ENCODE results near the gene CBLB.
A peak's percentile ranks its signal among the peaks of the same experiment; 100 is the strongest.

Gene CBLB

DNA sequence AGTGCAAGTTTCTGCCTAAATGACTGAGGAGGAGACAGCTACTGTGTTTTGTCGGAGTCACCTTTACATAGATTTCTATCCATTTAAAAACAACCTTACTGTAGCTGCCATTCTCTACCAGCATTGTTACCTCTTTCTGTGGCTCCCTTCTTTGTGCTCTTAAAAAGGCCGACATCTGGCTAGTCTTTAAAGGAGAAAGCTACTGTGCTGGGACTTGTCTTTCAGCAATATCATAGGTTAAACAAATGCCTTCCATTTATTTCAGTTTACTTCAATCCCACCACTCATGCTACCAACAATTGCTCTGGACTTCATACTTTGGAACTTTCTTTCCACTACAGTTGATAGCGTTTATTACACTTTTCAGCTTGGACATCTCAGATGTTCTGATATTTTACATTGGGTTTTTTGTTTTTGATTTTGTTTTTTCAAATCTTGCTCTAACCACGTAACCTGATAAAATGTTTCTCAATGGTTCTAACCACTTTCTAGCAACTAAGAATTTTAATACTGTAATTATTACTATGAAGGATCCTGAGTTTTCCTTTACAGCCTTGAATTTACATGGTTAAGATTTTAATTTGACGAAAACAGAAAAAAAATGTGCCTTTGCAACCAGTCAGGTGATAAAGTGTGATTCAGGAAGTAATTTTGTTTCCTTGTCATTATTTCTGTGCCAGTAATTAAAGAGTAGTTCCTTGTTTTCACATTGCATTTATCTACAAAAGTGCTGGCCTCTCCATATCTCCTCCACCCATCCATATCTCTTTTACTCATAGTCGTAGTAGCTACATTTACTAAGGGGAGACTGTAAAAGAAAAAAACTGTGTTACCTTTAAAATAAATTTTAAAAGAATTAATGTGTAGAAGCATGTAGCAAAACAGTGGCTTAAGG, 1.3 kb upstream of the CBLB start:
- DNase-seq: no peak

DNA sequence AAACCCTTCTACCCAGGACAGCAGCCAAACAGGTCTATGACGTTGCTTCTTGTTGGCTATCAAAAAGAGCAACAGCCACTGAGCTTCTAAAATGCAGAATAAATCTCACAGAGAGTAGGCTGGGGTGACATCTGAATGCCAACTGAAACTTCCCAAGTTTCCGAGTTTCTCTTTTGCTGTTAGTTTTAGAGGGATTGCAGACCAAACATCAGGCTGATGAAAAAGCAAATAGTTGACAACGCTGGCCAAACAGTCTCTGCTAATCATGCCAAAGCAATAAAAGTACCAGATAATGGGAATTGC, 670 bp upstream of the CBLB start:
- DNase-seq: no peak

DNA sequence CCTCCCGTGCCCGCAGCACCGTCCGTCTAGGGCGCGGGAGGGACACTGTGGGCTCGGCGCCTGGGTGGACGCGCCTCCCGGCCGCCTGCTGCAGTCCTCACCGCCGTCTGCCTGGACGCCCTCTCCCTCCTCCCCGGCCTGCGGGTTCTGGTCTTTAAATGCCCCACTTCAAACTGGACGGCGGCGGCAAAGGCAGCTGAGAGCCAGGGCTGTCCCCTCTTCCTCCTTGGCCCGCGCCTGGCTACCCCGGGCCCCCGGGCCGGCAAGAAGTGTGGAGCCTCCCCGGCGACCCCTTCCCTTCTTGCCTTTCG, 426 bp downstream of the CBLB start:
- DNase-seq: peak in 1 of 2 experiments; percentile 27

DNA sequence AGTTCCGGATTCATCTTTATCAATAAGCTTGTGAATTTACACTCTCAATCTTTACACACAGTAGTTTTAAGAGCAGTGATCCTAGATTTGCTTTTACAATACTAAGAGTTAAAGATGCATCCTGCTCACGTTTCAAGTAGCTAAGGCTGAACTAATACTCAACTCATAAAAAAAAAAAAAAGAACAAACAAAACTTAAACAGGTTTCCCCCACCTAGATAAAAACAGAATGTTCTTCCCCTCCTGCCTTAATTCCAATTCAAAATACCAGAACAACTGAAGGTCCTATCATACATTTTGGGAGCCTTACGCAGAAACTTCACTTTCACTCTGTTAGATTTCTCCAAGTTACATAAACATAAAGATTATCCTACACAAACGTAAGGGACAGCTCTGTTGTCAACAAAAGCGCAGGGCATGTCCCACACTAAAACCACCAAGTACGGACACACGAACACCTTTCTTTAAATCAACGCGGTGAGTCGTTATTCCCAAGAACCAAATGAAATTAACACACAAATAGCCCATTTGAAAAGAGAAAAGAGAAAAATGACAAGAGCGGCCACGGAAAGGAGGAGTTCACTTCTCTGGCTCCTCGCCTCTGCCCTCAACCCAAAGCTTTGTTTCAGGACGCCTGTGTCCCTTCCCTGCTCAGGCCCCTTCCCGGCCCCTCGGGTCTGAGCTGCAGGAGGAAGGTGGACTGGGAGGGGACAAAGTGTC, 941 bp downstream of the CBLB start:
- DNase-seq: peak in 1 of 2 experiments; percentile 3

DNA sequence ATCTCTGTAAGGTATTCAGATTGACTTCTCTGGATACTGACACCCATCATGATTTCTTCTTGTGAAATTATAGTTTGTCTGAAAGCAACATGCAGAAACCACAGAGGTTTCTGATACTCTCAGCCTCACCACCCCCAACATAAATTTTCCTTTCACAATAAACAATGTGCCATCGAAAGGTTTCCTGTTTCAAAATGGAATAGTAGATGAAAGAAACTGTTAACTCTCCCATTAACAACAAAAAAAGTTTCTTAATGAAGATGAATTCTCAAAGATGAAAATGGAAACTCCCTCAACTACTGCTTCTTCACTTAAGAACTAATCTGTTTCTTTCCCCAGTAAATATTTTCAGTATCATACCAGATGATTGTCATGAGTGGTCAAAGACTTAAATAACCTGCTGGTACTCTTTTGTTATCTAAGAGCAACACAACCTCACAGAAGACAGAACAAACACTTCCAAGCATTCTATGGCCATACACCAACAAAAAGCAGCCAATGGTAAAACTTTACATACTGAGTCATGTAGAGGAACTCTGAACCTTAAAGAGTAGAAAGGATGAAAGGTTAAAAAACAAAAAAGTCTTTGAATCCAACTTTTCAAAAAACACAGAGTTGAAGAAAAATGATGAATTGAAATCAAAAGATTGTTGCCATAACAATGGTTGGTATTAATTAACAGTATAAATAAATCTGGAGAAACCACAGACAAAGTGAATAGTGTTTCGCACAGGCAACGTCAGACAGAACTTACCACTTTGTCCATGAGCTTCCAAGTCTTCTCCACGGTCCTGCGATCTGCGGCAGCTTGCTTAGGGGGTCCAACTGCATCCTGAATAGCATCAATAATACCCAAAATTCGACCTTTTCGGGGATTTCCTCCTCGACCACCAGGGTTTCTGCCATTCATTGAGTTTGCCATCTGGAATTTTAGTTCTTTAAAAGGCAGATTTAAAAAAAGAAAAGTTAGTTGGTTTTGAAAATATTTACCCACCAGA, 1.9 kb downstream of the CBLB start:
- peak in 1 of 2 experiments; percentile 7 for DNase-seq

DNA sequence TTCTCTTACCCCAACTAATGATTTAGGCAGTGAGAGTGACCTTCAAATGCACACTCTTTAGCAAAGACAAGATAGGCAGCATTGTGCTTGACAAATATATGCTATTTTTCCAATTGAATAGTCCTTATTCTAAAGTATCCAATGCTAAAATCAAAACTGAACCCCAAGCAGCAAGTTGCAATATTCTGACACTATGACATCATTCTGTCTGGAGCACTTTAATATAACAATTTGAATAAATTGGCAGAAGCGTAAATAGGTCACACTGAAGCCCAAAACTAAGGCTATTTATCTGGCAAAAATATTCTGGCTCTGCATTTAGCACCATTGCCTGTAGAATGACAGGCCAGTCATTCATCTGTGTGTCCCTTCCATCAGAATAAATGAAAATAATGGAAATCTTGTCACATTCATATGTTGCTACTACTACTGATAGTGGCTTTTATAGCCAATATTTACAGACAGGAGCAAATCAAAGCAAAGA, 2.9 kb downstream of the CBLB start:
- DNase-seq: no peak

DNA sequence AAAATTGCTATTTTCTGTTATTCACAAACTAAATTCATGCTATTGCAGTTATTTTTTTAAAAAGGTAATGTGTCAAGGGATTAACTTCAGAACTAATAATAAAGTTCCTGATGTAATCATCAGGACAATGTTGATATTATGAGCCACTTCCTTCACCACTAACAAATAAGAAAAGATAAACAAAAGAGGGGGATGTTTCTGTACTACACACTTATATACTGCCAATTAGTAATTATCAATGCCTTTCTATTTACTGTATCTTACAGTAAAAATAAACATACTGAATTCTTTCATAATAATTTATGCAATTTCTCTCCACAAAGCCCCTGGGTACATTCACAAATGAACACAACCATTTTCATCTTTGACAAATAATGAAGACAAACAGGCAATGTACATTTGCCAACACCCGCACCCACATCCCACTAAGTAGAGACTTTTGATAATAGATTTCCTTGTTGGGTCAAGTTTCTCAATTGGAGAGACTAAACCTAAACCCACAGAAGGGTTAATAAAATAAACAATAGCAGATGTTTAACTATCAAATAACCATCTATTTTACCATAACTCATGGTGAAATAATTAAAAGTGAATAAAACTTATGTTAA, 3.7 kb downstream of the CBLB start:
- DNase-seq: no peak

DNA sequence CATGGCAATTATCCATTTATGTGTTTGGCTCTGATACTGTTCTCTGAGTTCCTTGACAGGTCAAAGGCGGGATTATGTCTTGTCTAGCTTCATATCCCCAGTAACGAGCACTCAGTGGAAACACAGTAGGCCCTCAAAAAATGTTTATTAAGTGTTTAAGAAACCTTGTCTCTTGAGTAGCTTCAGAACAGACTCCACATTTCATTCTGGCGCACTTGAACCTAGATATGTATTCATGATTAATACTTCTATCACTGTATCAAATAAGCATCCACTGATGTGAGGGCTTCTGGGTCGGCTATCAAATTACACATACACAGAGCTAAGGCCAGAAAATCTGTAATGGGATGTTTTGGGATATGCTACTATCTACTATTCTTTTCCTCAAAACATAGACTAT, 4.6 kb downstream of the CBLB start:
- no peak for DNase-seq

DNA sequence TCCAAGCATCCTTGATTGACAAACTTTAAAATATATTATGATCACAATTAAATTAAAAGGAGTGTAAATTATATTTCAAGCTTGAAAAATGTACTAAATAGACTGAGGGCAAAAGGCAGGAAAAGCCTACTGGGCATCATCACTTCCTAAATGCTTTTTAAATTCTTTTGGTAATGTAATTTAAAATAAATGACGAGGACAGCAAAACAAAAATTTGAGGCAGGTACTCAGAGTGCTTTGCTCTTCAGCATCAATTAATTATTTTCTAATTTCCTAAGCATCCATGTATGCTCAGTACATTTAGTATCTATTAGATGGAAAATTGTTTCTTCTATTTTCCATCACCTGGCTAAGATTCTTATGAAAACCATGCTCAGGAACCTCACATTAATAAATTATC, 5.2 kb downstream of the CBLB start:
- DNase-seq: no peak

DNA sequence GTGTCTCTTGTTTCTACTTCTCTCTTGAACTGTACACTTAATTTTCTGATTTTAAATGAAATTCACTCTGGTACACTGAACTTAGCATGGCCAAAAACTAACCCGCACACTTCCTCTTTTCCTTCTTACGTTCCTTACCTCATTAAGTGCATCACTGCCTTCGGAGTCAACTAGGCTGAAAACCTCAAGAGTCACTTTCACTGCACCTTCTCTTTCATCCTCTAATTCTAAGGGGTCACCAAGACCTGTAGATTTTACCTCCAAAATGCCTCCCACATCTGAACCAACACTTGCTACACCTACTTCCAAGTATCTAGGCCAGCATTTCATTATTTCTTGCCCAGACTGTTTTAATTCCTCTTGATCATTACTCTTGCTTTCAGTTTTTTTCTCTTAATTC, 6.6 kb downstream of the CBLB start:
- no peak for DNase-seq

DNA sequence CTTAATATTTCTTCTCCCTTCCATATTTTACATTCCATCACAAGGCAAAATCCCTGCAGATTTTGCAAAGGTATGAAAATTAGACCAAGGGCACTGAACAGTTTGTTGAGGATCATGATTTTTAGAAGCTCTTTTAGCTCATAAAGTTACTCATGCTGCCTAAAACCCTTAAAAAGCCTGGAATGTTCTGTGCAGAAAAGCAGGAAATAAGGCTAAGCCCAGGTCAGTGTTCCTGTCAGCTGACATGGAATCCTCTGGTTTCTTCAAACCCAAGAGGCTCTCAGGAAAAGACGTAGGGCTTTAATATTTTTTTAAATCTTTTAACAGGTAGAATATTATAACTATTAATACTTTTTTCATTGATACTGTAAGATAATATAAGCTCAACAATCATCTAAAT, 8.2 kb downstream of the CBLB start:
- no peak for DNase-seq

DNA sequence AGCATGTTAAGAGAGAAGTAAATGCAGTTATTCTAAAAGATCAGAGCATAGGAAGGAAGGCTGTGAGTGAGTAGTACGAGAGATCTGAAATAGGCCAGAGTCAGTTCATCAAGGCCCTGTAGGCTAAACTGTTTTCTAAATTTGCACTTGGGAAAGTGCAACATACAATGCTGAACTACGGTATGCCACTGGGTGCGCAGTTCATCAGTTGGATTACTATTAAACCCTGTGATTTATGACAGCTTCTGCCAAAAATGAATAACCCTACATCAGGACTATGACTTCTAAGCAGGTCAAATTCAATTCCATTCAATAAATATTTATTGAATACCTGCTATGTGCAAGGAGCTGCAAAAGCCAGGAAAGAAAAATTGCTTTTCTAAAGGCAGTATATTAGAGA, 10.8 kb downstream of the CBLB start:
- DNase-seq: no peak

DNA sequence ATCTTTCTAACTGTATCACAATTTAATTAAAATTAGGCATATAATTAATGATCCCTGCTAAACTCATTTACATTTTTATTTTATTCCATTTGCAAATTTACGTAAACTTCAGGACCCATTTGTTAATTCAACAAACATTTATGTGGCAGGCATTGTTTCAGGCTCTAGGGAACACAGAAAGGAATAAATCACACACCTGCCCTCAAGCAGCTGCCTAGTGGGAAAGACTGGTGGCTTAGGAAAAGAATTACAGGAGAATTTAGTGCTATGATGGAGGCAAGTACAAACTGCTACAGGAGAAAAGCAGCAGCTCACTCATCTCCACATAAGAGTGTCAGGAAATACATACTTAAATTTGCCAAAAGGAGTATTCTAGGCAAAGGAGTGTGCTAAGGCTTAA, 11.2 kb downstream of the CBLB start:
- no peak for DNase-seq

DNA sequence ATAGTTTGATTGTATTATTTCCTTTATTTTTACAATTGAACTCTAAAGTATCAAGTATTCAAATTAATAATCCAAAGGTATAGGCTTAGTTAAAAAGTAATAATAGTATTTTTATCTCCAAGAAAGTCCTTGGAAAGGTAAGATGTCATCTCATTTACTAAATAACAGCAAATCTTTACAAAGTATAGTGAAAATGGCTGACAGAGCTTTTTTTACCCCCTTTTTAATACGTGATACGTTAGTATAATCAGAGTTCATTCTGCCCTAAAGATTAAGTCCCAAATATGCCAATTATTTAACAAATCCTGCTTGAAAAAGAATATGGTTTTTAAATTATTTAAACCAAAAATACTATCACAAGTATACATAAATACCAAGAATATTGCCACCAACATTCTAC, 12.2 kb downstream of the CBLB start:
- no peak for DNase-seq

DNA sequence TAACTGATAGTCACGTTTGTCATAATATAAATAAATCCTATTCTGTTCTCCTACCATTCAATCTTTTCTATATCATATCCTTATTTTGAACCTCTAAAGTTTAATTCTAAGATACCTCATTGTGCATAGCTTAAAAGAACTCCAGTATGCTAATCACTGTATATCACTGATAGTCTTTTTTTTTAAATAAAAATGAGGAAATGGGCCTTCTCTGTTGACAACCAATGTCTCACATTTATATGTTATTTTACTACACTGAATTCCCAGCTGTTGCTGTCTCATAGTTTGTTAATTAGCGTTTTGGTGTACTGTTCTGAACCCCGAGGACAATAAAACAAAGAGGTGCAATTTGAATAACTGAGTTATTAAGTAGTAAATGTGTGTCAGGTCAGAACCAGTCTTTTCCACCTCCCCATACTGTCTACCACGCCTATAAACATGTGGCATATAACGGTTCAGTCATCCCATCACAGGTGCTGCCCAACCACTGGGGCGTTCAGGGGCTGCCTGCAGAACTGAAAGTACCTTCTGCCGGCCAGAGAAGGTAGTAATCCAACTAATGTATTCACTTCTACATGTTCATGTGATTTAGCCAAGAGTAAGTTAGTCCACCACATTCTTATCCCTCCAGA, 14.9 kb downstream of the CBLB start:
- DNase-seq: no peak

DNA sequence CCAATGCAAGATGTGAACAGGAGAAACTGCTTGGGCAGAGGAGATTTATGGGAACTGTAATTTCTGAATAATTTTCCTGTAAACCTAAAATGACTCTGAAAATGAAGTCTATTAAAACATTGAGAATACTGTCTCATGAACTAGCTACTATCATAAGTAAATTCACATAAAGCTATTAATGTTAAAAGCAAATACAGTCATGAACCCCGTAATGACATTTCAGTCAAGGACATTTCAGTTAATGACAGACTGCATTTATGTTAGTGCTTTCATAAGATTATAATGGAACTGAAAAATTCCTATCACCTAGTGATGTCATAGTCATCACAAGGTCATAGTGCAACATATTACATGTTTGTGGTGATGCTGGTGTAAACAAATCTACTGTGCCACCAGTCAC, 17.2 kb downstream of the CBLB start:
- no peak for DNase-seq

DNA sequence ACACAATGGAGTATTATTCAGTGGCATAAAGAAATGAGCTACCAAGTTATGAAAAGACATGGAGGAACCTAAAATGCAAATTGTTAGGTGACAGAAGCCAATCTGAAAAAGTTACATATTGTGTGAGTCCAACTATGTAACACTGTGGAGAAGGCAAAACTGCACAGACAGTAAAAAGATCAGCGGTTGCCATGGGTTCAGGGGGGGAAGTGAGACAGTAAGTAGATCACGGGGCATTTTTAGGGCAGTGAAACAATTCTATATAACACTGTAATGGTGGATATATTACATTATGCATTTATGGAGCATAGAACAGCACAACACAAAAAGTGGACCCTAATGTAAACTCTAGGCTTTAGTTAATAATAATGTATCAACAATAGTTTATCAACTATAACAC, 17.6 kb downstream of the CBLB start:
- DNase-seq: no peak

DNA sequence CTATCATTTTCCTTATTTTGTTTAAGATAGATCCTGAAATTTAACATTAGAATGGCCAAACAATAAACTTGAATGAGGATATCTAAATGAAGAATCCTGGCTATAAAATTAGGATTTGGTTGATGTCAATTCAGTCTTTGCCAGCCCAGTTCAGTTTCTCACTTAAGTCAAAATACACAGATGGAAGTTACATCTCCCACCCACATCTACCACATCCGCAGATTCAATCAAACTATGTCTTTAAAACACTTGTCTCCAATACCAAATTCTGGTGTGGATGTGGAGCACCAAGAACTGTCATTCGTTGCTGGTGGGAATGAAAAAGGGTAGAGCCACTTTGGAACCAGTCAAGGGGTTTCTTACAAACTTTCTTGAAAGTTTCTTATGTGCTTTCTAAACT, 18.2 kb downstream of the CBLB start:
- no peak for DNase-seq

DNA sequence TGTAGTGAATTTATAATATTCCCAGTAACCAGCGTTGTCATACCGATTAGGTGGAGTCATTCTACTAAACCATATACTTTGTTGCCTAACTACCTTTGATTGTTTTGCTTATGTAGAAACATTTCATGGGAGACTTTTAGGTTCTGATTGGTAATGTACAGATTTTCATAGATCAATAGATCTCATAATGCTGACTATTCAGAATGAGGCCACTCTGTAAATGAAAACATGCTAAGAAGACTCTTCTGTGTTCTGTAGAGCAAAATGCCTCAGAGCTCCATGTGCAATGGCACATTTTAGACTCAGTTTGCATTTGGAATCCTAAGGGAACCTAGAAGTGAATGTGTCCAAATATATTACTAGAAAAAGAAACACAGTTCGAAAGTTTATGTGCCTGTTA, 20.0 kb downstream of the CBLB start:
- no peak for DNase-seq

DNA sequence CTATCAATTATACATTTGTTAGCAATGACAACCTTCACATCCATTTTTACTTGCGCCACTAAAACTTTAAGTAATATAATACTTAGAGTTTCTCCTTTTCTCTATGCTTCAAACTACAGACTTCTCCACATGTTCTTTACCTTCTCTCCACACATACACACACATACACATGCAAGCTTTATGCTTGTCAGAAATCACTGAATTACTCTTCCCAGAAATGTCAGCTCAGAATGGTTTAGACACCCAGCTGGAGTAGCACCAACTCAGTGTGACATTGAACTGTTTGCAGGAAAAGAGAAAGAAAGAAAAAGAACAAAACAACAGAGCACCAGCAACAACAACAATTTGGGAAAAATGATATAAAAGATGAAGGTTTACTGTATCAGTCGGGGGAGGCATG, 20.9 kb downstream of the CBLB start:
- DNase-seq: no peak

DNA sequence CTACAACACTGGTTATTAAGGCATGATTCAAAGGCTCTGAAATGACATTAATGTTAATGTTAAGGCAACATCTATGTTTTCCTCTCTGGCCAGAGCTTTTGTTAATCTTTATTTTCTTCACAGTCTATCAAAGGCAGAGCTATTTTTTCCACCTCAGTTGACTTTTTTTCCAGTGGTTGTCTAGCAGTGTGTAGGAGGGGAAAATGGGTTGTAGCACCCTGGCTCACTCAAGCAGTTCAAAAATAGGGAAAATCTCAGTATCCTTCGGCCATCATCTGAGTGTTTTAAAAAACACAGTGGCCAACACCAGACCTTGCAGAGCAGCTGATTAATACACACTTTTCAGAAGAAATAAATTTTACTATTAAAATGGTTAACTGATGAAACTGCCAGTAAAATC, 21.4 kb downstream of the CBLB start:
- no peak for DNase-seq

DNA sequence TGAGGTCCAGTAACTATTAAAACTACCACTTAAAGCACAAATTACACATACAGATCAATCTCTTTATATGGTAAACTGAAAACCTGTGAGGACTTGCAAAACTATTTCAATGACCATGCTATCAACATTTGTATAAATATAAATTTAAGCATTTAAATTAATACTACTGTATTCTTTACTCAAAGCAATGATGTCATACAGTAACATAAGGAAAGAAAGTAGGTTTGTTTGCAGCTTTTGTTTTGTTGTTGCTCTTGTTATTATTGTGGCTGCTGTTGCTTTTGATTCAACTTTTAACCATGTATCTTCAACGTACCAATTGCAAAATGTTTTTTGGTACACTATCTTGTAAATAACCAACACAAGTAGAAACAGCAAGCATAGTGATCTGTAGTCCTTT, 22.0 kb downstream of the CBLB start:
- no peak for DNase-seq

DNA sequence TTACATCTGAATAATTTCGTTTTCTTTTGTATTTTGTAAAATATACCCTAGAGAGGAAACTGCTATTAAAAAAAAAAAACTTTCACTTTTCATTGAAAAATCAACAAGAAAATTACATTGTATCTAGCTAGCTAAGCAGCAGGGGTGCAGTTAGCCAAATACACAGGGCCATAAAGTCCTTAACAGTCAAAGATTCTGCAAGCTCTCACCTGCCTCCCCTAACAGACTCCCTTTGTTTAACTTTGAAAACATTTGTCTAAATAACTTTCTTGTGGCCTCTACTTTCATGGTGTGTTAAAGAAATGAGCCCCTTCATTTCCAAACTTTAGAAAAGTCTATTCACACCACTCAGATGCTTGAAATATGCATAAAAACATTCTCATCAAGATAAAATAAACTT, 23.3 kb downstream of the CBLB start:
- DNase-seq: no peak
